ENCODE measurements around the gene C3.
"Not testable (repeated sequence)": the region's sequence is repeated elsewhere in the genome, so short reads cannot be mapped to it uniquely, and the experiment has no call there.

The C3 gene

DNA sequence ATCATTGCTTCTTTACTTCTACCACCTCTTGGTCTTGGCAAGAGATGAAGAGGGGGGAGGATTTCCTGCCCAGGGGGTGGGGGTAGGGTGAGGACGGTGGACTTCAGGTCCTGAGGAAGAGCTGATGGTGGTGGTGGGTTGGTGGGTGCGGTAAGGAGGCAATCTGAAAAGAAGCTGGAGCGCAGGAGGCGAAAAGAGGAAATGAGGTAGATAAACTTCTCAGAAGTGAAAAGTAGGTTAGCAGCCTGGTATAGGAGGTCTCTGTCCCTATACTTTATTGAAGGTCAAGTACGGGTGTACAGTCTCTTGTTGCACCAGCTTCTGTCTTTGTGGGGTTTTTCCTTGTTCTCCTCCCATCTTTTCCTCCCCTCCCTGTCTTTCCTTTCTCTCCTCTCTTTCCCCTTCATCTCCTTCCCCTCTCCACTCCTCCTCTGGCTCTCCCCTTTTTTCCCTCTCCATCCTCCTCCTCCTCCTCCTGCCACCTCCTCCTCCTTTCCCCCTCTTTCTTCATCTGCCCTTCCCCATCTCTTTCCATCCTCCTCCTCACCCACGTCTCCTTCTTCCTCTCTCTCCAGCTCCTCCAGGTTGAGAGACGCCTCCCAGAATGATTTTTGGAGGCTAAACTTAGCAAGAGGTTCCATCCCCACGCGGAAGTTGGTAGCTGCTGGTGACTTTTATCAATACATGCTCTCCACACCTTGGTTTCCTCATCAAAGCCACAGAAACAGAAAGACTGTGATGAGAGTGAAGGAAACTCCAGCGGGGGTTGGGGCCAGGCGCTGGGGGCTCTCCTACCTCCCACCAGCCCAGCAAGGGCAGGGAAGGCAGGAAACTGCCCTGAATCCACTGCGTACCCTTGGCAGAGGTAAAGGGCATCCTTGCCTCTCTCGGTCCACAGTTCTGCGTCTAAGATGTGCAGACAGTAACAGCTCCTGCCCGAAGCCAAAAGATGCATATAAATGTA, 65.8 kb downstream of the C3 start:
- no peak for DNase-seq

DNA sequence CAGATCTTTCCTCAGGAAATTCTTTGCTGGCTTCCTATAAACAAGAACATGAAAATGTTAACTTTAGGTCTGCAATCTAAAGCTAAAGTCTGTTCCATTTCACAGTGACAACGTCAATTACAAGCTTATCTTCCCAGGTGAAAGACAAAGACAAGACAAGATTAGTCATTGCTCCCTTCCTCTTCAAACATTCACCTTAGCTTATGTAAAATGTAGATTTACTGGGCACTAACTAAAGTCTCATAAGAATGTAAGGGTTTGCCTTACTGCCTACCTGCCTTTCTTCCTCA, 67.7 kb downstream of the C3 start:
- DNase-seq, result no peak

DNA sequence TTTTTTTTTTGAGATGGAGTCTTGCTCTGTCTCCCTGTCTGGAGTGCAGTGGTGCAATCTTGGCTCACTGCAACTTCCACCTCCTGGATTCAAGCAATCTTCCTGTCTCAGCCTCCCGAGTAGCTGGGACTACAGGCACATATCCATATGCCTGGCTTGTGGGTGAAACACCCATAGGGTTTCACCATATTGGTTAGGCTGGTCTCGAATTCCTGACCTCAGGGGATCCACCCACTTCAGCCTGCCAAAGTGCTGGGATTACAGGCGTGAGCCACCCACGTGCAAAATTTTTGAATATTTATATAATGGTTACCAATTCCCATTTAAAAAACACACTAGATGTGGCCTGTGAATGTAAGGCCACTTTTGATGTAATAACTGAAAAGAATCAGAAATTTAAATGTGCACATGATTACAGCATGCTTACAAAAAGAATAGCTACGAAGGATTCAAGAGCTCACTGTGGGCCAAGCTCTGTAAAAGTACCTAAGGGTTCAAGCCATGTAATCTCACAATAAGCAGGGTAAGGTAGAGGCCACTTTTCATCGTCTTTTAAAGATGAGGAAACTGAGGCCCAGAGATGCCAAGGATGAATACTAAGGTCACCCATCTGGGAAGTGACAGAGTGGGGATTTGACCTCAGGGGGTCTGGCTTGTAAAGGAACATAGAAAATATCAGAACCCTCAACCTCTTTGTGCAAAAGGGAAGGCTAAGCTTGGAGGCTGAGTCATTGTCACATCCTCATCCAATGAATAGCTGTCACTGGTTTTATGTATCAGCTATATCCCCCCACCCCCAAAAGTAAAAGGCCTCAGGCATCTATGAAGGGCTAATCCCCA, 68.3 kb downstream of the C3 start:
- no peak for DNase-seq

DNA sequence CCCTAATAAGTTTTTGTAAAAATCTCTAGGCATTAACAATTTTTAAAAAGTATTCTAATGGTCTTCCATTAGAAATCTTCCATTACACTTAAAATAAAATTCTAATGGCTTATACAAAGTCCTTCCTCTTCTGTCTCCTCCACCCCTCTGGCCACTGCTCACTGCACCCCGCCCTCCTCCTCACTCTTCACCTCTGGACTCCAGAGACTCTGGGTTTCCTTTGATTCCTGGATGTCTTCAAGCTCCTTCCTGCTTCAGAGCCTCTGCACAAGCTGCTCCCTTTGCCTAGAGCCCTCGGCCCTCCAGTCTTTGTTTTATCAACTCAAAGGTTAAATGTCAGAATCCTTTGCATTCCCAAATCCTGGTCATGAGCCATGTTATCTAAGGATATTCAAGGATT, 71.3 kb downstream of the C3 start:
- DNase-seq, result no peak

- DNase-seq, result no peak
These were observed 72.2 kb downstream of the C3 start for GRCh38 chr19:6648141-6648715.

DNA sequence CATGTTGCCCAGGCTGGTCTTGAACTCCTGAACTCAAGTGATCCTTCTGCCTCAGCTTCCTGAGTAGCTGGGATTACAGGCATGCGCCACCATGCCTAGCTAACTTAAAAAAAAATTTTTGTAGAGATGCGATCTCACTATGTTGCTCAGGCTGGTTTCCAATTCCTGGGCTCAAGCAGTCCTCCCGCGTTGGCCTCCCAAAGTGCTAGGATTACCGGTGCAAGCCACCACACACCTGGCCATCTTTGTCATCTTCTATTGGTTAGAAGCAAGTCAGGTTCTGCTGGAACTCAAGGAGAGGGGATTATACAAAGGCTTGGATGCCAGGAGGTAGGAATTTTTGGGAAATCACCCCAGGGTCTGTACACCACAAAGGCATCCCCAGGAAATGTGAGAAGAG, 75.7 kb downstream of the C3 start:
- DNase-seq, result no peak

DNA sequence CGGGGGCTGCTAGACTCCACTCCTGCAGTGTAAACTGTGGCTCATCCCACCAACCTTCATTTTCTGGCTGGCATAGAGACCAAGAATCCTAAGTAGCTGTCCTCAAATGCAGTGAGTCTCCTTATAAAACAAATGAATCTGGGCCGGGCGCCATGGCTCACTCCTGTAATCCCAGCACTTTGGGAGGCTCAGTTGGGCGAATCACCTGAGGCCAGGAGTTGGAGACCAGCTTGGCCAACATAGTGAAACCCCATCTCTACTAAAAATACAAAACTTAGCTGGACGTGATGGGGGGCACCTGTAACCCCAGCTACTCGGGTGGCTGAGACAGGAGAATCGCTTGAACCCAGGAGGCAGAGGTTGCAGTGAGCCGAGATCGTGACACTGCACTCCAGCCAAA, 80.1 kb downstream of the C3 start:
- not testable (repeated sequence) for DNase-seq

DNA sequence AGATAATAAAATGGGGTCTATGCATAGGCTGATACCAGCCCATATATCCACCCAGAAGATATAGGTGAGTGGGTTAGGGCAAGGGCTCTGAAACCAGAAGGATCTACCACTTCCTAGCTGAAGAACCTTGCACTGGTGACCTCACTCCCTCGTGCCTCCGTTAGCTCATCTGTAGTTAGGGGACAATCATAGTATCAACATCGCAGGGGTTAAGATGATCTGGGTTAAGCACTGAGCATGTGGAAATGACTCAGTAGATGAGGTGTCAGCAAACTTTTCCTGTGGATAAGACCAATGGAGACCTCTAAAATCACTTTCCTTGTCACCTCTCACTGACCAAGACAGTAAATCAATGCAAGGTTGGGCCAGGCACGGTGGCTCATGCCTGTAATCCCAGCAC, 81.0 kb downstream of the C3 start:
- DNase-seq, result no peak

- DNase-seq, result not testable (repeated sequence)
These were observed 87.0 kb downstream of the C3 start for GRCh38 chr19:6633456-6633813.

- not testable (repeated sequence) for DNase-seq
These were observed 87.5 kb downstream of the C3 start for GRCh38 chr19:6632747-6633455.

DNA sequence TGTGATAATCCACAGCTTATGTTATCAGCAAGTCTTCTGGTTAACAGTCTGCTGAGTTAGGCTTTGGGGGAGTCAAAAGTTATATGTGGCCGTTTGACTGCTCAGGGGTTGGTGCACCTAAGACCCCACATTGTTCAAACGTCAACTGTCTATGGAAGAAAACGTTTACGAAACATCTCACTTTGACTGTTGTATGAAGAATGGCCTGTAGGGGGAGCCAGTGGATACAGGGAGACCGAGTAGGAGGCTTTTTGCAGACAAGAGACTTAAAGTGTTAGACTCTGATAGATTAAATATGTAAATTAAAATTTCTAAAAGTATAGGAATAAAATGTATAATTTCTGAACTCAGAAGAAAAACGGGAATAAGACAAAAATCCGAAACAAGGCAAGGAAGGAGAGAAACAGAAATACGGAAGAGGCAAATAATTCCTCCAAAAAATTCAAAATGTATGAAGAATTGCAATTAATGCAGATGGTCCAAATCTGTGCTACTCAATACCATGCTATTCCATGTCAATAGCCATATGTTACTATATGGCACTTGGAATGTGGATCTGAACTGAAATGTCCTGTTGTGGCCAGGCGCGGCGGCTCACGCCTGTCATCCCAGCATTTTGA, 88.3 kb downstream of the C3 start:
- no peak for DNase-seq

Measured in SIG-M5 (cell line).